ENCODE measurements around the gene FAM13A. TPM values are rescaled to one million over a fixed set of nuclear protein-coding genes. Genes with fewer than 3 reads are reported as not detected.

Gene FAM13A
- total and polyA plus RNA-seq, 2 of the 4 experiments (the other 2 are of a cell fraction): 13.1 to 22.0 TPM

DNA sequence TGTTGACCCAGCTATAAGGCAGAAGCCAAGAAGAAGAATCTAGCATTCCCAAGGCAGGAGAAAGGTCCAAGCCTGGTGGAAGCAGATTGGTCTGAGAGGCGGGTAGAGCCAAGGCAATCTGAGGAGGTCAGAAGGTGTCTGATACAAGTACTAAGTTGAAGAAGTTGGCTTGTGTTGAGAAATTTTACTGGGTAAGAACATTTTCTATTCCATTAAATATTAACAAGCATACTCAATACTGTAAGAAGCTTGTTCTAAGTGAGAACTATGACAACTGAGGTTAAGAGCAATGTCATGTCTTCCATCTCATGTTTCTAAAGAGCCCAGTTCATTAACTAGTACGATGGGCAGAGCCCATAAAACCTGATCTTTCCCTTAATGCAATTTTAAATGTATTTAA lies 75.0 kb downstream of the FAM13A start:
- Histone ChIP-seq H3K36me3 (ENCODE audit: control insufficient read depth, insufficient read depth, low read length) (no peaks in the 10 kb centered on the region), H3K4me2 (ENCODE audit: low read depth, low read length) (no peak overlapping the region), H4K91ac (ENCODE audit: insufficient read depth, low read depth, low read length) (no peak overlapping the region), H3K9me1 (ENCODE audit: insufficient read depth, low read length) (peaks cover 3% of the 10 kb centered on the region; the same call in 1 of the 2 replicates), H2BK15ac (ENCODE audit: low read depth, low read length) (no peak overlapping the region), H4K5ac (ENCODE audit: low read depth, low read length) (no peak overlapping the region), H3K4me1 (ENCODE audit: control insufficient read depth, insufficient read depth, low read length) (peaks cover 3% of the 10 kb centered on the region), H3K27ac (ENCODE audit: insufficient read depth, low read length) (no peak overlapping the region), H3K27me3 (ENCODE audit: control insufficient read depth, insufficient read depth, low read length) (no peaks in the 10 kb centered on the region), H2BK5ac (ENCODE audit: low read depth, low read length, poor library complexity, severe bottlenecking) (no peak overlapping the region), H2BK20ac (ENCODE audit: low read depth, low read length) (no peak overlapping the region), H3K9me3 (ENCODE audit: control insufficient read depth, insufficient read depth, low read length) (no peaks in the 10 kb centered on the region), H3K9ac (ENCODE audit: low read depth, low read length) (no peak overlapping the region), H3K18ac (ENCODE audit: low read depth, low read length) (no peak overlapping the region), H3K4me3 (ENCODE audit: insufficient read depth, low read depth, low read length) (no peak overlapping the region), H4K20me1 (ENCODE audit: insufficient read depth, low read length) (no peaks in the 10 kb centered on the region), H2BK120ac (ENCODE audit: low read depth, low read length) (no peak overlapping the region), H4K8ac (ENCODE audit: low read depth in 2 of 2, low read length in 2 of 2) (no peak overlapping the region), H3K4ac (ENCODE audit: low read depth, low read length) (no peak overlapping the region), H2AK9ac (replicated peaks; ENCODE audit: low read depth, low read length, poor library complexity) (no peak overlapping the region), H3K23ac (ENCODE audit: low read depth, low read length) (no peak overlapping the region), H3K14ac (replicated peaks; ENCODE audit: low read depth, low read length) (no peak overlapping the region), H3K56ac (ENCODE audit: extremely low read depth, insufficient read depth, low read length) (no peak overlapping the region), H2AK5ac (ENCODE audit: low read depth, low read length) (no peak overlapping the region), H2AFZ (replicated peaks; ENCODE audit: low read length, poor library complexity) (no peak overlapping the region), H3K79me1 (ENCODE audit: low read depth in 1 of 2, low read length in 2 of 2) (no peaks in the 10 kb centered on the region; a peak in 1 of 4 replicates)
- dilution Hi-C loops (cut with HindIII; ENCODE audit: low sequenced_read_pairs, unreplicated experiment): no loop called here
- DNase-seq: no peak
- TF ChIP-seq BHLHE40 (IDR thresholded peaks at IDR 0.05; ENCODE audit: low read depth, low read length) (no peak), SMC3 (IDR thresholded peaks at IDR 0.05; ENCODE audit: low read depth, low read length) (no peak), RCOR1 (IDR thresholded peaks at IDR 0.05; ENCODE audit: insufficient replicate concordance, low read length) (no peak), RAD21 (IDR thresholded peaks at IDR 0.05; ENCODE audit: low read length) (no peak), POLR2A (IDR thresholded peaks at IDR 0.05; ENCODE audit: low read depth, low read length) (no peak), NFE2L2 (IDR thresholded peaks at IDR 0.05; ENCODE audit: low read depth, low read length) (no peak), CEBPB (IDR thresholded peaks at IDR 0.05; ENCODE audit: low read depth, low read length) (no peak), CHD1 (IDR thresholded peaks at IDR 0.05; ENCODE audit: low read depth, low read length) (no peak), MAFK (IDR thresholded peaks at IDR 0.05; ENCODE audit: low read depth, low read length) (no peak), MXI1 (IDR thresholded peaks at IDR 0.05; ENCODE audit: borderline replicate concordance, low read depth, low read length) (no peak), FOS (IDR thresholded peaks at IDR 0.05; ENCODE audit: low read depth, low read length) (no peak)
- TF ChIP-seq, protein P1, sequence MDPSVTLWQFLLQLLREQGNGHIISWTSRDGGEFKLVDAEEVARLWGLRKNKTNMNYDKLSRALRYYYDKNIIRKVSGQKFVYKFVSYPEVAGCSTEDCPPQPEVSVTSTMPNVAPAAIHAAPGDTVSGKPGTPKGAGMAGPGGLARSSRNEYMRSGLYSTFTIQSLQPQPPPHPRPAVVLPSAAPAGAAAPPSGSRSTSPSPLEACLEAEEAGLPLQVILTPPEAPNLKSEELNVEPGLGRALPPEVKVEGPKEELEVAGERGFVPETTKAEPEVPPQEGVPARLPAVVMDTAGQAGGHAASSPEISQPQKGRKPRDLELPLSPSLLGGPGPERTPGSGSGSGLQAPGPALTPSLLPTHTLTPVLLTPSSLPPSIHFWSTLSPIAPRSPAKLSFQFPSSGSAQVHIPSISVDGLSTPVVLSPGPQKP (IDR thresholded peaks at IDR 0.05; ENCODE audit: borderline replicate concordance, low read depth, low read length): no peak
- TF ChIP-seq, protein P2, sequence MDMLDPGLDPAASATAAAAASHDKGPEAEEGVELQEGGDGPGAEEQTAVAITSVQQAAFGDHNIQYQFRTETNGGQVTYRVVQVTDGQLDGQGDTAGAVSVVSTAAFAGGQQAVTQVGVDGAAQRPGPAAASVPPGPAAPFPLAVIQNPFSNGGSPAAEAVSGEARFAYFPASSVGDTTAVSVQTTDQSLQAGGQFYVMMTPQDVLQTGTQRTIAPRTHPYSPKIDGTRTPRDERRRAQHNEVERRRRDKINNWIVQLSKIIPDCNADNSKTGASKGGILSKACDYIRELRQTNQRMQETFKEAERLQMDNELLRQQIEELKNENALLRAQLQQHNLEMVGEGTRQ (IDR thresholded peaks at IDR 0.05; ENCODE audit: low read depth, low read length): no peak
- TF ChIP-seq, protein P3, sequence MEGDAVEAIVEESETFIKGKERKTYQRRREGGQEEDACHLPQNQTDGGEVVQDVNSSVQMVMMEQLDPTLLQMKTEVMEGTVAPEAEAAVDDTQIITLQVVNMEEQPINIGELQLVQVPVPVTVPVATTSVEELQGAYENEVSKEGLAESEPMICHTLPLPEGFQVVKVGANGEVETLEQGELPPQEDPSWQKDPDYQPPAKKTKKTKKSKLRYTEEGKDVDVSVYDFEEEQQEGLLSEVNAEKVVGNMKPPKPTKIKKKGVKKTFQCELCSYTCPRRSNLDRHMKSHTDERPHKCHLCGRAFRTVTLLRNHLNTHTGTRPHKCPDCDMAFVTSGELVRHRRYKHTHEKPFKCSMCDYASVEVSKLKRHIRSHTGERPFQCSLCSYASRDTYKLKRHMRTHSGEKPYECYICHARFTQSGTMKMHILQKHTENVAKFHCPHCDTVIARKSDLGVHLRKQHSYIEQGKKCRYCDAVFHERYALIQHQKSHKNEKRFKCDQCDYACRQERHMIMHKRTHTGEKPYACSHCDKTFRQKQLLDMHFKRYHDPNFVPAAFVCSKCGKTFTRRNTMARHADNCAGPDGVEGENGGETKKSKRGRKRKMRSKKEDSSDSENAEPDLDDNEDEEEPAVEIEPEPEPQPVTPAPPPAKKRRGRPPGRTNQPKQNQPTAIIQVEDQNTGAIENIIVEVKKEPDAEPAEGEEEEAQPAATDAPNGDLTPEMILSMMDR (conservative IDR thresholded peaks at IDR 0.05; ENCODE audit: low read depth, low read length): no peak
- ChIA-PET CTCF (no interaction called here), POLR2A (ENCODE audit: unreplicated experiment) (no interaction called here)
- WGBS, 2 experiments (ENCODE audit: extremely low coverage in 2 of 2, insufficient read length in 1 of 2): no CpG with 5 or more reads among the region's 2 CpGs
- in situ Hi-C loops (cut with MboI; ENCODE audit: low sequenced_read_pairs): no loop called here
- intact Hi-C loops (cut with micrococcal nuclease): no loop called here
- no TSS peak for BruUV-seq (replicated peaks)
- ATAC-seq (ENCODE audit: low read depth): no peak

All from IMR-90 (cell line).